KMS-11 (cell line): ENCODE data around the gene TBC1D22B.

Experiments used
- H2AFZ ChIP-seq: fragments of 200-600 bp; sonication (generic); 2 replicates; pipeline ENCODE4 v1.6.1; 2016; ENCODE audit warnings: antibody characterized with exemption, mixed run types, low read depth
- H3K27ac ChIP-seq: fragments of 200-600 bp; sonication (generic); 2 replicates; pipeline ENCODE4 v1.6.1; 2016; ENCODE audit warnings: mild to moderate bottlenecking, mixed run types
- H3K27me3 ChIP-seq: fragments of 200-600 bp; sonication (generic); 2 replicates; pipeline ENCODE4 v1.6.1; 2017; ENCODE audit warnings: mild to moderate bottlenecking, low read depth, mixed run types, moderate library complexity; ENCODE audit not compliant: insufficient read depth
- H3K36me3 ChIP-seq: fragments of 200-600 bp; sonication (generic); 2 replicates; pipeline ENCODE4 v1.6.1; 2017; ENCODE audit warnings: mild to moderate bottlenecking, mixed run types; ENCODE audit not compliant: insufficient read depth
- H3K4me1 ChIP-seq: fragments of 200-600 bp; sonication (generic); 2 replicates; pipeline ENCODE4 v1.6.1; 2016; ENCODE audit warnings: mild to moderate bottlenecking, low read depth, mixed run types; ENCODE audit not compliant: poor library complexity, severe bottlenecking
- H3K4me2 ChIP-seq: fragments of 200-600 bp; sonication (generic); 2 replicates; pipeline ENCODE4 v1.7.0; 2016; ENCODE audit warnings: mild to moderate bottlenecking, mixed run types
- H3K4me3 ChIP-seq: fragments of 200-600 bp; sonication (generic); IDR thresholded peaks from 2 replicates; pipeline ENCODE4 v1.6.1; 2017; ENCODE audit warnings: low read depth, low read length, mixed read lengths; ENCODE audit not compliant: insufficient read depth
- H3K79me2 ChIP-seq: fragments of 200-600 bp; sonication (generic); 2 replicates; pipeline ENCODE4 v1.6.1; 2016; ENCODE audit warnings: low read depth, mixed run types; ENCODE audit not compliant: insufficient read depth
- H3K9ac ChIP-seq: fragments of 200-600 bp; sonication (generic); 2 replicates; pipeline ENCODE4 v1.6.1; 2016; ENCODE audit warnings: mild to moderate bottlenecking, mixed run types
- H4K20me1 ChIP-seq: fragments of 200-600 bp; sonication (generic); 2 replicates; pipeline ENCODE4 v1.6.1; 2016; ENCODE audit warnings: mild to moderate bottlenecking, mixed run types; ENCODE audit not compliant: insufficient read depth
- TF ChIP-seq, protein P1 (sequence below): fragments of 200-600 bp; sonication (generic); conservative IDR thresholded peaks from 2 replicates; pipeline ENCODE4 v1.6.1; 2017; ENCODE audit warnings: low read depth, mild to moderate bottlenecking, antibody characterized with exemption, low read length, moderate library complexity, mixed read lengths

Gene TBC1D22B

GRCh38 chr6:37299990-37300389 is 42.4 kb downstream of the TBC1D22B start:
- TF ChIP-seq, protein P1, sequence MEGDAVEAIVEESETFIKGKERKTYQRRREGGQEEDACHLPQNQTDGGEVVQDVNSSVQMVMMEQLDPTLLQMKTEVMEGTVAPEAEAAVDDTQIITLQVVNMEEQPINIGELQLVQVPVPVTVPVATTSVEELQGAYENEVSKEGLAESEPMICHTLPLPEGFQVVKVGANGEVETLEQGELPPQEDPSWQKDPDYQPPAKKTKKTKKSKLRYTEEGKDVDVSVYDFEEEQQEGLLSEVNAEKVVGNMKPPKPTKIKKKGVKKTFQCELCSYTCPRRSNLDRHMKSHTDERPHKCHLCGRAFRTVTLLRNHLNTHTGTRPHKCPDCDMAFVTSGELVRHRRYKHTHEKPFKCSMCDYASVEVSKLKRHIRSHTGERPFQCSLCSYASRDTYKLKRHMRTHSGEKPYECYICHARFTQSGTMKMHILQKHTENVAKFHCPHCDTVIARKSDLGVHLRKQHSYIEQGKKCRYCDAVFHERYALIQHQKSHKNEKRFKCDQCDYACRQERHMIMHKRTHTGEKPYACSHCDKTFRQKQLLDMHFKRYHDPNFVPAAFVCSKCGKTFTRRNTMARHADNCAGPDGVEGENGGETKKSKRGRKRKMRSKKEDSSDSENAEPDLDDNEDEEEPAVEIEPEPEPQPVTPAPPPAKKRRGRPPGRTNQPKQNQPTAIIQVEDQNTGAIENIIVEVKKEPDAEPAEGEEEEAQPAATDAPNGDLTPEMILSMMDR: no peak
- H4K20me1 ChIP-seq: no peaks in the 10 kb centered on the region
- H3K4me1 ChIP-seq: peaks cover 11% of the 10 kb centered on the region
- H3K4me3 ChIP-seq: no peak overlapping the region
- no peak overlapping the region for H3K27ac ChIP-seq
- H3K36me3 ChIP-seq: no peaks in the 10 kb centered on the region
- H3K79me2 ChIP-seq: no peaks in the 10 kb centered on the region
- no peaks in the 10 kb centered on the region for H3K27me3 ChIP-seq
- no peak overlapping the region for H2AFZ ChIP-seq
- H3K4me2 ChIP-seq: no peak overlapping the region
- no peak overlapping the region for H3K9ac ChIP-seq

DNA sequence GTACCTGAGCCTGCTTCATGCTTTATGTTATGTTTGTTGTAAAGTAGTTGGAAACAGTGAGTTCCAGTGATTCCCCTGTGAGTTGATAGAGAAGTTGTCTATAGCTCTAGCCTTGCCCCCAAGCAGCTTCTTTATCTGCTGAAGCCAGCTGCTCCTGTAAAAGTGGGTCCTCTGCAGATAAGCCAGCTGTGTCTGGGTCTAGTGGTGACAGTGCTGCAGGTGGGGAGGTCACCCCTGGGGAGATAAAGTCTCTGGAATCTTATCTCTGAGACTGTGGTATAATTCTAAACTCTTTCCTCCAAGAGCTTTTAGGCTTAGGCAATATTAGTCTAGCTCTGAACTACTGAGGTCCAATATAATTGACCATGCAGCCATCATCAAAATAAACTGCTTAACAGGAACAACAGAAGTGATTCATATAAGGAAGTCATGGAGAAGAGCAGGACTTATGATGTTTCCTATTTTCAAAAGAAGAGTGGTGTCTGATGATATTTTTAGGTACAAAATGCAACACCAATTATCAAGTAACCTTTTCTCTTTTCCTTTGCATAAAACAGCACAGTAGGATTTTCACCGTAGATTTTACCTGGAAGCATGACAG is 44.6 kb downstream of the TBC1D22B start:
- no peak overlapping the region for H3K4me3 ChIP-seq
- no peaks in the 10 kb centered on the region for H3K36me3 ChIP-seq
- TF ChIP-seq, protein P1: no peak
- no peaks in the 10 kb centered on the region for H4K20me1 ChIP-seq
- H3K79me2 ChIP-seq: no peaks in the 10 kb centered on the region
- no peak overlapping the region for H3K4me2 ChIP-seq
- H3K27ac ChIP-seq: no peak overlapping the region
- no peaks in the 10 kb centered on the region for H3K27me3 ChIP-seq
- no peak overlapping the region for H3K9ac ChIP-seq
- H3K4me1 ChIP-seq: peaks cover 27% of the 10 kb centered on the region
- H2AFZ ChIP-seq: no peak overlapping the region

DNA sequence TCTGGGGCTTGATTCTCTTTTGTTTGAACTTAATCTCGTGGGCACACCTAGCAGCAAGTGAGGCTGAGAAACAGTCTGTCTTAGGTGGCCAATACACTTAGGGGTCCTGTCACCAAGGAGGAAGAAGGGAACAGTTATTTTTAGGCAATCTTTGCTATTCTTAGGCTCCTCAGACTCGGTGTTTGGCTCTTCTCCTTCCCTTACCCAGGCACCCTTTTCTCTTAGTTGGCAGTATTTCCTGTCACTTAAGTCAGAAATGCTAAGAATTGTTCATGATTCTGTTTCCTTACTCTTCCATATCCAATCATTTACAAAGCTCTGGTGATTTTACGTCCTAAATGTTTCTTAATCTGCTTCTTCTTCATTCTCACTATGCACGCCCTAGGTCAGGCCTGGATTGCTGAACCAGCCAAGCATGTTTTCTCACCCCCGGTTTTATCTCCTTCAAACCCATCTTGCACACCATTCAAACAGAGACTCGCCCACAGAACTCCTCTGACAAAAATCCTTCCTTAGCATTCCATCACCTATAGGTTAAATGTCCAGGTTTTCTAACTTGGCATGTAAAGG is 45.6 kb downstream of the TBC1D22B start:
- no peaks in the 10 kb centered on the region for H3K36me3 ChIP-seq
- no peak overlapping the region for H3K27ac ChIP-seq

DNA sequence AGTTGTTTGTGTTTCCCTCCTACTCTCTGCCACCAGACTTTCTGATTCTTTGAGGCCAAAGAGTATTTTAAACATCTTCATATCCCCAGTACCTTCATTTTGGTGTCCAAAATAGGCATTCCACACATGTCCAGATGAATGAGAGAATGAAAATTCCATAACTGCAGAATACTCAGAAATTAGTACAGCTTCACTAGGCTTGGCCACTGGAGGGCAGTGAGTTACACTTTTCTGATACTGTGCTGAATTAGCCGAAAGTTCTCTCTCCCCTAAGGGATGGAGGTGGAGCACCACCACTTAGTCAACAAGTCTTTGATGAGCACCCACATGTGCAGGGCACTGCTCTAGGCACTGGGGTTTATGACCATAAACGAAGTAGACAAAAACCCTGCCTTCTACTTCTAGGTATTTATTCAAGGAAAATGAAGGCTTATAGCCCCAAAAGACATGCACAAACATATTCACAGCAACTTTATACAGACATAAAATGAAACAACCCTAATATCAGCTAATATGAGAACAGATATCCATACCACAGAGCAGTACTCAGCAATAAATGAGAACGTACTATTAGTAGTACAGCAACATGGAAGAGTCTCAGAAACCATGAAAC is 46.4 kb downstream of the TBC1D22B start:
- no peaks in the 10 kb centered on the region for H3K36me3 ChIP-seq
- H3K9ac ChIP-seq: no peak overlapping the region
- TF ChIP-seq, protein P1: peak; percentile 78
- H3K27ac ChIP-seq: no peak overlapping the region
- H3K4me3 ChIP-seq: no peak overlapping the region
- H3K4me1 ChIP-seq: peaks cover 46% of the 10 kb centered on the region
- no peaks in the 10 kb centered on the region for H3K27me3 ChIP-seq
- no peaks in the 10 kb centered on the region for H3K79me2 ChIP-seq
- H4K20me1 ChIP-seq: no peaks in the 10 kb centered on the region
- H3K4me2 ChIP-seq: no peak overlapping the region
- H2AFZ ChIP-seq: no peak overlapping the region

More for the DNA sequence above, 45.6 kb downstream of the TBC1D22B start:
- Histone ChIP-seq H3K9ac (no peak overlapping the region), H3K4me3 (no peak overlapping the region), H3K4me1 (peaks cover 37% of the 10 kb centered on the region), H3K27me3 (no peaks in the 10 kb centered on the region), H2AFZ (no peak overlapping the region), H3K79me2 (no peaks in the 10 kb centered on the region), H3K4me2 (no peak overlapping the region), H4K20me1 (no peaks in the 10 kb centered on the region)
- TF ChIP-seq, protein P1: no peak
